ENCODE measurements around the gene ZNF333.

ZNF333 gene

GRCh38 chr19:14689598-14690503 lies at the start of gene ZNF333:
Gene ZNF333 (plus strand): TSS chr19:14690048. CDS start chr19:14693492, 3,444 bp downstream.
- H3K27ac ChIP-seq (ENCODE audit: low read depth, low read length) = peak within 1 kb of the TSS; percentile 84
- H3K36me3 ChIP-seq (ENCODE audit: control insufficient read depth in 5 of 5, insufficient read depth in 5 of 5, low read length in 5 of 5) = peaks cover 0 to 14% (median 11%) of the 10 kb centered on the region in 5 donors
- H3K4me1 ChIP-seq (ENCODE audit: control insufficient read depth in 5 of 5, insufficient read depth in 5 of 5, low read length in 5 of 5) = peaks cover 3 to 22% (median 18%) of the 10 kb centered on the region in 5 donors
- H3K9ac ChIP-seq (ENCODE audit: low read length in 5 of 5) = peak within 1 kb of the TSS; percentile 52 to 97 (median 89)
- H3K9me3 ChIP-seq (ENCODE audit: control insufficient read depth in 5 of 5, low read length in 5 of 5) = no peaks in the 10 kb centered on the region
- peak within 1 kb of the TSS; percentile 77 to 96 (median 88) for H3K4me3 ChIP-seq (ENCODE audit: low read depth in 1 of 5, low read length in 5 of 5)
- H3K27me3 ChIP-seq (ENCODE audit: control insufficient read depth in 5 of 5, insufficient read depth in 4 of 5, low read length in 5 of 5) = no peaks in the 10 kb centered on the region

DNA sequence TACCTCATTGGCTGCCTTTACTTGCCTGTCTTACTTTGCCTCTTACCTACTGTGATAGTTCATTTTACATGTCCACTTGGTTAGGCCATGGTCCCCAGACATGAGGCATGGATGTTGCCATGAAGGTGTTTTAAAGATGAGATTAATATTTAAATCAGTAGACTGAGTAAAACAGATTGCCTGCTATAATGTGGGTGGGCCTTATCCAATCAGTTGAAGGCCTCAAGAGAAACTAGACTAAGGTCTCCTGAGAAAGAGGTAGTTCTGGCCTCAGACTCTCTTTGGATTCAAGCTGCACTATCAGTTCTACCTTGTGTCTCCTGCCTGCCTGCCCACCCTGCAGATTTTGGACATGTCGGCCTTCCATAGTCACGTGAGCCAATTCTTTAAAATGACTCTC lies 41.3 kb upstream of the ZNF333 start:
- no peak overlapping the region for H3K9ac ChIP-seq (ENCODE audit: low read length in 5 of 5)
- H3K4me1 ChIP-seq (ENCODE audit: control insufficient read depth in 5 of 5, insufficient read depth in 5 of 5, low read length in 5 of 5) = no peaks in the 10 kb centered on the region
- no peaks in the 10 kb centered on the region for H3K36me3 ChIP-seq (ENCODE audit: control insufficient read depth in 5 of 5, insufficient read depth in 5 of 5, low read length in 5 of 5)
- peaks cover 0 to 2% (median 0%) of the 10 kb centered on the region in 5 donors for H3K27me3 ChIP-seq (ENCODE audit: control insufficient read depth in 5 of 5, insufficient read depth in 4 of 5, low read length in 5 of 5)
- no peak overlapping the region for H3K27ac ChIP-seq (ENCODE audit: low read depth, low read length)
- peaks cover 0 to 3% (median 0%) of the 10 kb centered on the region in 5 donors for H3K9me3 ChIP-seq (ENCODE audit: control insufficient read depth in 5 of 5, low read length in 5 of 5)
- no peak overlapping the region for H3K4me3 ChIP-seq (ENCODE audit: low read depth in 1 of 5, low read length in 5 of 5)

DNA sequence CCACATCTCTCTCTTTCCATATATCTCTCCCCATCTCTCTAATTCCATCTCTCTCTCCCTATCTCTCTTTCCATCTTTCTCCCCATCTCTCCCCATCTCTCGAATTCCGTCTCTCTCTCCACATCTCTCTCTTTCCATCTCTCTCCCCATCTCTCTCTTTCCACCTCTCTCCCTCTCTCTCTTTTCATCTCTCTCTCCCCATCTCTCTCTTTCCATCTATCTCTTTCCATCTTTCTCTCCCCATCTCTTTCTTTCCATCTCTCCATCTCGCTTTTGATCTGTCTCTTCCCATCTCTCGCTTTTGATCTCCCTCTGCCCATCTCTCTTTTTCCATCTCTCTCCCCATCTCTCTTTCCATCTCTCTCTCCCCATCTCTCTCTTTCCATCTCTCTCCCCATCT lies 40.8 kb upstream of the ZNF333 start:
- Histone ChIP-seq H3K27me3 (ENCODE audit: control insufficient read depth in 5 of 5, insufficient read depth in 4 of 5, low read length in 5 of 5) (peaks cover 0 to 2% (median 0%) of the 10 kb centered on the region in 5 donors), H3K27ac (ENCODE audit: low read depth, low read length) (no peak overlapping the region), H3K9me3 (ENCODE audit: control insufficient read depth in 5 of 5, low read length in 5 of 5) (peaks cover 0 to 3% (median 0%) of the 10 kb centered on the region in 5 donors), H3K9ac (ENCODE audit: low read length in 5 of 5) (no peak overlapping the region), H3K36me3 (ENCODE audit: control insufficient read depth in 5 of 5, insufficient read depth in 5 of 5, low read length in 5 of 5) (no peaks in the 10 kb centered on the region), H3K4me3 (ENCODE audit: low read depth in 1 of 5, low read length in 5 of 5) (no peak overlapping the region), H3K4me1 (ENCODE audit: control insufficient read depth in 5 of 5, insufficient read depth in 5 of 5, low read length in 5 of 5) (no peaks in the 10 kb centered on the region)

DNA sequence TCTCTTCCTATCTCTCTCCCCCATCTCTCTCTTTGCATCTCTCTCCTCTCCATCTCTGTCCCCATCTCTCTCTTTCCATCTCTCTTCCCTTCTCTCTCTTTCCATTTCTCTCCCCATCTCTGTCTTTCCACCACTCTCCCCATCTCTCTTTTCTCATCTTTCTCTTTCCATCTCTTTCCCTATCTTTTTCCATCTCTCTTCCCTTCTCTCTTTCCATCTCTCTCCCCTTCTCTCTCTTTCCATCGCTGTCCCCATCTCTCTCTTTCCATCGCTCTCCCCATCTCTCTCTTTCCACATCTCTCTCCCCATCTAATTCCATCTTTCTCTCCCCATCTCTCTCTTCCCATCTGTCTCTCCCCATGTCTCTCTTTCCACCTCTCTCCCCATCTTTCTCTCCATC lies 39.7 kb upstream of the ZNF333 start:
- H3K36me3 ChIP-seq (ENCODE audit: control insufficient read depth in 5 of 5, insufficient read depth in 5 of 5, low read length in 5 of 5) = no peaks in the 10 kb centered on the region
- H3K27me3 ChIP-seq (ENCODE audit: control insufficient read depth in 5 of 5, insufficient read depth in 4 of 5, low read length in 5 of 5) = peaks cover 0 to 2% (median 0%) of the 10 kb centered on the region in 5 donors
- H3K9me3 ChIP-seq (ENCODE audit: control insufficient read depth in 5 of 5, low read length in 5 of 5) = peaks cover 0 to 3% (median 0%) of the 10 kb centered on the region in 5 donors
- no peak overlapping the region for H3K4me3 ChIP-seq (ENCODE audit: low read depth in 1 of 5, low read length in 5 of 5)
- no peak overlapping the region for H3K27ac ChIP-seq (ENCODE audit: low read depth, low read length)
- no peak overlapping the region for H3K9ac ChIP-seq (ENCODE audit: low read length in 5 of 5)
- H3K4me1 ChIP-seq (ENCODE audit: control insufficient read depth in 5 of 5, insufficient read depth in 5 of 5, low read length in 5 of 5) = no peaks in the 10 kb centered on the region

DNA sequence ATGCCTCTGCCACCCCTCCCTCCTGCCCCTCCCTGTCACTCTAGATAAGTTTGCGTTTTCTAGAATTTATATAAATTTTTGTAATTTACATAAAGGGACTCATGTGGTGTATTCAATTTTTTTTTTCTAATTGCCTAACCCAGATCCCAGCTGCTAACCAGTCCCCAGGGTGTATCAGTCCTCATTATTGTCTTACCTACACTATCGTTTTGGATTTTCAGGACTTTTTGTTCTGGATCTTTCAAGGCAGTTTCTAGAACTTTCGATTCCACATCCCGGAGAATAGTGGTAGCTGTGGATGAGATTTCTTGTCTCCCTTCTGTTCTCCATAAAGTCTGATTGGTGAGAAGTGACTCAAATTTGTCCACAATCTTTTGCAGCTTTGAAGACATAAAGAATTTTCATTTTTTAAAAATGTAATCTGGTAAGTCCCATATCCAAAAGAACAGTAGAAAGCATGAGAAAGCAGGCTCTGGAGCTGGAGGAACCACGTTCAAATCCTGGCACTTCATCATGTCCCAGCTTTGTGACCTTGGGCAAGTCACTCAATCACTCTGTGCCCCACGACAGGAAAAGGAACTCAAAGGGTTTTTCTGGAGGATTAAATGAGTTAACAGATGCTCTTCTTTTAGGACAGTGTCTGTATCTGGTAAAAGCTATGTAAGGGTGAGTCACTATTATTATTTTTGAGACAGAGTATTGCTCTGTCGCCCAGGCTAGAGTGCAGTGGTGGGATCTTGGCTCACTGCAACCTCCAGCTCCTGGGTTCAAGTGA lies 34.9 kb upstream of the ZNF333 start:
- Histone ChIP-seq H3K9ac (ENCODE audit: low read length in 5 of 5) (no peak overlapping the region), H3K4me1 (ENCODE audit: control insufficient read depth in 5 of 5, insufficient read depth in 5 of 5, low read length in 5 of 5) (no peaks in the 10 kb centered on the region), H3K9me3 (ENCODE audit: control insufficient read depth in 5 of 5, low read length in 5 of 5) (no peaks in the 10 kb centered on the region), H3K36me3 (ENCODE audit: control insufficient read depth in 5 of 5, insufficient read depth in 5 of 5, low read length in 5 of 5) (no peaks in the 10 kb centered on the region), H3K27me3 (ENCODE audit: control insufficient read depth in 5 of 5, insufficient read depth in 4 of 5, low read length in 5 of 5) (peaks cover 0 to 2% (median 0%) of the 10 kb centered on the region in 5 donors), H3K4me3 (ENCODE audit: low read depth in 1 of 5, low read length in 5 of 5) (no peak overlapping the region), H3K27ac (ENCODE audit: low read depth, low read length) (no peak overlapping the region)

GRCh38 chr19:14655726-14656125 lies 34.1 kb upstream of the ZNF333 start:
- H3K4me1 ChIP-seq (ENCODE audit: control insufficient read depth in 5 of 5, insufficient read depth in 5 of 5, low read length in 5 of 5) = no peaks in the 10 kb centered on the region
- peaks cover 0 to 2% (median 0%) of the 10 kb centered on the region in 5 donors for H3K27me3 ChIP-seq (ENCODE audit: control insufficient read depth in 5 of 5, insufficient read depth in 4 of 5, low read length in 5 of 5)
- H3K36me3 ChIP-seq (ENCODE audit: control insufficient read depth in 5 of 5, insufficient read depth in 5 of 5, low read length in 5 of 5) = no peaks in the 10 kb centered on the region
- no peak overlapping the region for H3K9ac ChIP-seq (ENCODE audit: low read length in 5 of 5)
- no peak overlapping the region for H3K27ac ChIP-seq (ENCODE audit: low read depth, low read length)
- no peak overlapping the region for H3K4me3 ChIP-seq (ENCODE audit: low read depth in 1 of 5, low read length in 5 of 5)
- H3K9me3 ChIP-seq (ENCODE audit: control insufficient read depth in 5 of 5, low read length in 5 of 5) = no peaks in the 10 kb centered on the region

DNA sequence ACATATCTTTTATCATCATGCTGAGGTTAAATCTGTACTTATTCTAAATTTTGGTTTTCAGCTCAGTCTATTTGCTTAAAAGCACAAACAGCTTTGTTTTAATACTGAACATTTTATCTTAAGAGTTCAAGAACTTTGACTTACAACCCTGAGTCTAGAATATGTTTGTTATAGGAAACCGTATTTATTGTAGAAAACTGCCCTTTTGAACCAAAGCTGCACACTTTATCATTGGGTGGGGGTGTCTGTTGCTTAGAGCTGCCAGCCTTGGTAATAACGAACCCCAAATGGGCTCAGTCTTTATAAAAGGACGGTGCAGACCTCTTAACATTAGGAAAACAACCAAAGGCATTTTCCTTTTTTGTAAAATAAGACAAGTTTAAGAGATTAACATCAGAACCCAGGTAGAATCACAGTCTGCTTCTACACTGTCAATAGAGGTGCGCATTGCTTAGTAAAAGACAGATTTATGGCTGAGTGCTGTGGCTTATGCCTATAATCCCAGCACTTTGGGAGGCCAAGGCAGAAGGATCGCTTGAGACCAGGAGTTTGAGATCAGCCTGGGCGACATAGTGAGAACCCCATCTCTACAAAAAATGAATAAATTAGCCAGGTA lies 29.9 kb upstream of the ZNF333 start:
- Histone ChIP-seq H3K36me3 (ENCODE audit: control insufficient read depth in 5 of 5, insufficient read depth in 5 of 5, low read length in 5 of 5) (no peaks in the 10 kb centered on the region), H3K9me3 (ENCODE audit: control insufficient read depth in 5 of 5, low read length in 5 of 5) (no peaks in the 10 kb centered on the region), H3K9ac (ENCODE audit: low read length in 5 of 5) (no peak overlapping the region), H3K27ac (ENCODE audit: low read depth, low read length) (no peak overlapping the region), H3K4me3 (ENCODE audit: low read depth in 1 of 5, low read length in 5 of 5) (no peak overlapping the region), H3K27me3 (ENCODE audit: control insufficient read depth in 5 of 5, insufficient read depth in 4 of 5, low read length in 5 of 5) (peaks cover 0 to 2% (median 0%) of the 10 kb centered on the region in 5 donors), H3K4me1 (ENCODE audit: control insufficient read depth in 5 of 5, insufficient read depth in 5 of 5, low read length in 5 of 5) (peaks cover 0 to 3% (median 0%) of the 10 kb centered on the region in 5 donors)

DNA sequence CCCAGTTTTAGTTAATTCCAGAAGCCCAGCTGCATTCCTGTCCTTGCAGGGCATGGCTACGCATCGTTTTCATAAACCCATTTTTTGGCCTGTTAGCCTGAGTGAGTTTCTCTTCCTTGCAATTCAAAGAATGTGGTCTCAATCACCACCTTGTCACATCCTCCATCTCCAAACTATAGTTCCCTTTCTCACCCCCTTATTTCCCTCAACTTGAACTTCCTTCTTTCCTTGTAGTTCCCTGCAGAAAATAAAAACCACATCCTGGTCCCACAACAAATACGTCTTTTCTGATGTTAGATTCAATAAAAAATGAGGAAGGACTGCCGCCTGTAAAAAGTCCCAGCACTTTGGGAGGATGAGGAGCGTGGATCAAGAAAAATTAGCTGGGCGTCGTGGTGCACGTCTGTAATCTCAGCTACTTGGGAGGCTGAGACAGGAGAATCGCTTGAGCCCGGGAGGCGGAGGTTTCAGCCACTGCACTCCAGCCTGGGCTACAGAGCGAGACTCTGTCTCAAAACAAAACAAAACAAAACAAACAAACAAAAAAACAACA lies 28.4 kb upstream of the ZNF333 start:
- H3K27me3 ChIP-seq (ENCODE audit: control insufficient read depth in 5 of 5, insufficient read depth in 4 of 5, low read length in 5 of 5) = no peaks in the 10 kb centered on the region
- no peak overlapping the region for H3K27ac ChIP-seq (ENCODE audit: low read depth, low read length)
- no peaks in the 10 kb centered on the region for H3K36me3 ChIP-seq (ENCODE audit: control insufficient read depth in 5 of 5, insufficient read depth in 5 of 5, low read length in 5 of 5)
- no peak overlapping the region for H3K4me3 ChIP-seq (ENCODE audit: low read depth in 1 of 5, low read length in 5 of 5)
- H3K4me1 ChIP-seq (ENCODE audit: control insufficient read depth in 5 of 5, insufficient read depth in 5 of 5, low read length in 5 of 5) = peaks cover 0 to 3% (median 0%) of the 10 kb centered on the region in 5 donors
- no peak overlapping the region for H3K9ac ChIP-seq (ENCODE audit: low read length in 5 of 5)
- no peaks in the 10 kb centered on the region for H3K9me3 ChIP-seq (ENCODE audit: control insufficient read depth in 5 of 5, low read length in 5 of 5)

GRCh38 chr19:14669940-14670339 lies 19.9 kb upstream of the ZNF333 start:
- Histone ChIP-seq H3K4me1 (ENCODE audit: control insufficient read depth in 5 of 5, insufficient read depth in 5 of 5, low read length in 5 of 5) (peaks cover 0 to 14% (median 8%) of the 10 kb centered on the region in 5 donors), H3K36me3 (ENCODE audit: control insufficient read depth in 5 of 5, insufficient read depth in 5 of 5, low read length in 5 of 5) (no peaks in the 10 kb centered on the region), H3K9me3 (ENCODE audit: control insufficient read depth in 5 of 5, low read length in 5 of 5) (peaks cover 0 to 11% (median 8%) of the 10 kb centered on the region in 5 donors), H3K27ac (ENCODE audit: low read depth, low read length) (no peak overlapping the region), H3K9ac (ENCODE audit: low read length in 5 of 5) (no peak overlapping the region), H3K4me3 (ENCODE audit: low read depth in 1 of 5, low read length in 5 of 5) (peak overlapping the region in 2 of 5 donors; percentile 18 to 35), H3K27me3 (ENCODE audit: control insufficient read depth in 5 of 5, insufficient read depth in 4 of 5, low read length in 5 of 5) (peaks cover 0 to 4% (median 3%) of the 10 kb centered on the region in 5 donors)
